Small intestine (tissue), 7 donors: ENCODE measurements around the gene SEMA3B. TPM values are rescaled to one million over a fixed set of nuclear protein-coding genes. Genes with fewer than 3 reads are reported as not detected.
A peak's percentile ranks its signal among the peaks of the same experiment; 100 is the strongest.

Experiments used
- DNase-seq, 2 donors: peaks; one replicate each; pipeline versions ENCODE4 v3.0.0 to v3.0.0-alpha.2; 2013
- FAIRE-seq: peaks from 2 replicates; lab custom pipeline; 2012; peaks lifted over from hg19 to GRCh38; lab: Jason Lieb, UNC
- H3K27ac ChIP-seq, 3 donors: one replicate each; pipeline ENCODE4 v1.5.1; 2013; ENCODE audit warnings: low read length in 2 of 3, mild to moderate bottlenecking in 2 of 3, control low read depth in 1 of 3, inconsistent platforms in 1 of 3, low read depth in 1 of 3, moderate library complexity in 1 of 3
- H3K27me3 ChIP-seq, 3 donors: one replicate each; pipeline ENCODE4 v1.6.1; 2013; ENCODE audit warnings: low read length in 3 of 3, inconsistent platforms in 1 of 3; ENCODE audit not compliant: control insufficient read depth in 3 of 3, insufficient read depth in 3 of 3
- H3K36me3 ChIP-seq, 3 donors: one replicate each; pipeline ENCODE4 v1.6.1; 2013; ENCODE audit warnings: low read length in 3 of 3, inconsistent platforms in 1 of 3, low read depth in 1 of 3, mild to moderate bottlenecking in 1 of 3, moderate library complexity in 1 of 3; ENCODE audit not compliant: control insufficient read depth in 3 of 3, insufficient read depth in 2 of 3
- H3K4me1 ChIP-seq, 3 donors: one replicate each; pipeline ENCODE4 v1.6.1; 2013; ENCODE audit warnings: low read length in 2 of 3, inconsistent platforms in 1 of 3, low read depth in 1 of 3, mild to moderate bottlenecking in 1 of 3, moderate library complexity in 1 of 3; ENCODE audit not compliant: control insufficient read depth in 3 of 3, insufficient read depth in 2 of 3
- H3K4me3 ChIP-seq, 3 donors: one replicate each; pipeline ENCODE4 v1.5.1; 2013; ENCODE audit warnings: low read length in 3 of 3, control low read depth in 1 of 3, inconsistent platforms in 1 of 3, low read depth in 1 of 3, mild to moderate bottlenecking in 1 of 3, moderate library complexity in 1 of 3
- H3K9me3 ChIP-seq, 2 donors: one replicate each; pipeline ENCODE4 v1.6.1; 2013; ENCODE audit warnings: low read depth in 1 of 2, low read length in 1 of 2; ENCODE audit not compliant: control insufficient read depth in 2 of 2, insufficient read depth in 1 of 2
- WGBS, 3 donors: extraction: QIAGEN DNeasy Blood & Tissue Kit; methylation state at CpG; one replicate each; pipeline ENCODE4 v1.1.7; 2013; 5-methylcytosine and 5-hydroxymethylcytosine counted together
- polyA plus RNA-seq, 4 donors: library from polyadenylated mRNA; stranded (reverse) in 3 of 4; unstranded in 1 of 4; fragments of 200-250 nt in 3 of 4; fragments of 120-200 nt in 1 of 4; gene quantifications; one replicate each; pipeline versions ENCODE4 v1.2.1 to v1.2.3, GENCODE V29; 2013
- donor health status: healthy with polysubstance abuse.
- donor health status: control.
- donor health status: control.
- donor health status: Bipolar disorder and iron deficiency.
- donor health status: healthy.

SEMA3B gene
- polyA plus RNA-seq, 4 donors: 39.2 to 204 (median 154) TPM

DNA sequence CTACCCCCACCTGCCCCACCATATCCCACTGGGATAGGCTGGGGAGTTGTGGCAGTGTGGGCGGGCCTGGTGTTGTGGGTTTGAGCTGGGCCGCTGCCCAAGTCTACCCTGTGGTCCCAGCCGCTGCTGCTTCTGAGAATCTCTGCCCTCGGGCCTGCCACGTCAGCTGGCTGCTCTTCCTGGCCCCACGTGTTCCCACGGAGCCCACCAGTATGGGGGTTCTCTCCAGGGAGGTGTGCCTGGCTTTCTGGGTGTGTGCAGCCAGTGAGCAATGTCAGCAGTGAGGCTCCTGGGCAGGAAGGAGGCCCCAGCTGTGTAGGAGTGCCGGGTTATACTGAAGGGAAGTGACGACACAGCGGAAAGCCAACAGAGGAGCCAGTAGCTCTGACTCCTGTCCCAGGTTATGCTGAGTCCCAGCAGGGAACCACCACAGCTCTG is 22.4 kb upstream of the SEMA3B start:
- H3K4me3 ChIP-seq: peak overlapping the region in 1 of 3 donors; percentile 68
- H3K9me3 ChIP-seq: no peaks in the 10 kb centered on the region
- H3K4me1 ChIP-seq: peaks cover 3 to 38% (median 23%) of the 10 kb centered on the region in 3 donors
- peak; percentile 56 to 60 for DNase-seq
- 24 to 35% (median 25%) methylated on average over 10 of the region's 10 CpGs for WGBS, 3 donors
- H3K27me3 ChIP-seq: no peaks in the 10 kb centered on the region
- H3K36me3 ChIP-seq: peaks cover 0 to 84% (median 0%) of the 10 kb centered on the region in 3 donors
- no peak for FAIRE-seq
- peak overlapping the region; percentile 55 to 80 (median 78) for H3K27ac ChIP-seq

DNA sequence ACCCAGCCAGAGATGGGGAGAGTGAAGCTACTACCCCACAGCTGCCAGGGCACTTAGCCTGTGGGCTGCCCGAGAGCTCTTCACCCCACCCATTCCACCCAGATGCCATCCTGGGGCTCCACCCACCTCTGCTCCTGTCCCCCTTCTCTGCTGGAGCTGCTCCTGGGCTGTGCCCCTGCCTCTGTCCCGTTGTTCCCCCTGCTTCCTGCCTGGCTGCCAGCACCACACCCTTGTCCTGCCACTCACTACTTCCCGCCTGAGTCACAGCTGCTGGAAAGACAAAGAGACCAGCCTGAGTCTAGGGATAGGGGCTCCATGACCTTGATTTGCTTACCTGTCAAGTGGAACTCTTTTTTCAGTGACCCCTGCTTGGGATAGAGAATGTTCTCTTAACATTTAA is 20.6 kb upstream of the SEMA3B start:
- Histone ChIP-seq H3K36me3 (peaks cover 0 to 85% (median 4%) of the 10 kb centered on the region in 3 donors), H3K4me1 (peaks cover 5 to 26% (median 8%) of the 10 kb centered on the region in 3 donors), H3K9me3 (no peaks in the 10 kb centered on the region), H3K27me3 (no peaks in the 10 kb centered on the region), H3K27ac (peak overlapping the region; percentile 16 to 70 (median 25)), H3K4me3 (no peak overlapping the region)
- DNase-seq (peak; percentile 39 to 85), FAIRE-seq (no peak)
- 8 to 37% (median 16%) methylated on average over 3 of the region's 3 CpGs for WGBS, 3 donors

DNA sequence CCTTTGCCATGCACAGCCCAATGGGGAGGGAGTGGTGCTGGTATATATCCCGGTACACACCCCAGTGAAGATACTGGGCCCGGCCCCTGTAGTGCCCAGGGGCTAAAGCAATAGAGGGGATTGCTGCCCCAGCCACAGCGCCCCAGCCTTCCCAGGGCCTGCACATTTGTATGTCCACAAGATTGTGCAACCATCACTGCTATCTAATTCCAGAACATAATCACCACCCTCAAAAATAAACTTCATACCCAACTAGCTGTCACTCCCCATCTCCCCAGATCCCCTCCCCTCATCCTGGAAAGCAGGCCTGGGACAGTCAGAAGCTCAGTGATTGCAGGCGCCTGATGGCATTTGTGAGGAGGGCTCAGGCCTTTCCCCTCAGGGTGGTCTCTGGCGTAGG is 19.5 kb upstream of the SEMA3B start:
- FAIRE-seq: no peak
- Histone ChIP-seq H3K9me3 (no peaks in the 10 kb centered on the region), H3K4me1 (peaks cover 5 to 26% (median 7%) of the 10 kb centered on the region in 3 donors), H3K27ac (peak overlapping the region in 1 of 3 donors; percentile 70), H3K36me3 (peaks cover 0 to 86% (median 4%) of the 10 kb centered on the region in 3 donors), H3K4me3 (no peak overlapping the region), H3K27me3 (no peaks in the 10 kb centered on the region)
- no peak for DNase-seq
- WGBS, 3 donors: 94 to 99% (median 94%) methylated on average over 5 of the region's 5 CpGs

DNA sequence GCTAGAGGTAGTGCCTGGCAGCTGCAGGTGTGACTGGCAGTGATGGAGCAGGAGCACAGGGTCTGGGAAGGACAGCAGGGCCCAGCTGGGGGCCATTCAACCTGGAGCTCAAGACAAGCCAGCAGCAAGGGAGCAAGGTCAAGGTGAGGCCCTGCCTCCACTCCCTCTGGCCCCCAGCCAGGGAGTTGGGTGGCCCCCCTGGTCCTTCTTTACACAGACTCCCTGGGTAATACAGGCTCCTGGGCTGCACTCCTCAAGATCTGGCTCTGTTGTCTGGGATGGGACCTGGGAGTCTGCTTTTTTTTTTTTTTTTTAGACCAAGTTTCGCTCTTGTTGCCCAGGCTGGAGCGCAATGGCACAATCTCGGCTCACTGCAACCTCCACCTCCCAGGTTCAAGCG is 18.4 kb upstream of the SEMA3B start:
- Histone ChIP-seq H3K4me1 (peaks cover 5 to 22% (median 6%) of the 10 kb centered on the region in 3 donors), H3K27me3 (no peaks in the 10 kb centered on the region), H3K27ac (no peak overlapping the region), H3K9me3 (no peaks in the 10 kb centered on the region), H3K36me3 (peaks cover 0 to 90% (median 4%) of the 10 kb centered on the region in 3 donors), H3K4me3 (no peak overlapping the region)
- WGBS, 3 donors: 92 to 98% (median 96%) methylated on average over 4 of the region's 4 CpGs
- FAIRE-seq: no peak
- DNase-seq: no peak

DNA sequence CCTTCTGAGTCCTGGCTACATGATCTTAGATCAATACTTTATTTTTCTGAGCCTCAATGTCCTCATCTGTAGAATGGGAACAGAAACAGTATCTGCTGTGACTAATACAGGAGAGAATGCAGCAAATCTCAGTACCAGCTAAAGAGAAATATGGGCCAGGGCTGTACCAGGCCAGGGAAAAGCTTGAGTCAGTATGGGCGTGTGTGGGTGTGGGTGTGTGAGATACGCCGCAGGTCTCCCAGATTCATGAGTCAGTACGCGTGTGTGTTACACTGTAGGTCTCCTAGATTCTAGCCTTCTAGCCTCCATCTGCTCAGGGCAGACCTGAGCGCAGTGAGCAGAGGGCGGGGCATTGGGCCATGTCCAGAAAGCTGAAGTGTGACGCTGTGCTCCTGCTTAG is 17.7 kb upstream of the SEMA3B start:
- H3K9me3 ChIP-seq: no peaks in the 10 kb centered on the region
- DNase-seq (peak in 1 of 2 donors; percentile 92), FAIRE-seq (no peak)
- 23 to 65% (median 38%) methylated on average over 8 of the region's 8 CpGs for WGBS, 3 donors
- no peaks in the 10 kb centered on the region for H3K27me3 ChIP-seq
- H3K27ac ChIP-seq: peak overlapping the region in 2 of 3 donors; percentile 46 to 61
- H3K4me1 ChIP-seq: peaks cover 3 to 15% (median 3%) of the 10 kb centered on the region in 3 donors
- peaks cover under 1 to 97% (median 4%) of the 10 kb centered on the region in 3 donors for H3K36me3 ChIP-seq
- no peak overlapping the region for H3K4me3 ChIP-seq

DNA sequence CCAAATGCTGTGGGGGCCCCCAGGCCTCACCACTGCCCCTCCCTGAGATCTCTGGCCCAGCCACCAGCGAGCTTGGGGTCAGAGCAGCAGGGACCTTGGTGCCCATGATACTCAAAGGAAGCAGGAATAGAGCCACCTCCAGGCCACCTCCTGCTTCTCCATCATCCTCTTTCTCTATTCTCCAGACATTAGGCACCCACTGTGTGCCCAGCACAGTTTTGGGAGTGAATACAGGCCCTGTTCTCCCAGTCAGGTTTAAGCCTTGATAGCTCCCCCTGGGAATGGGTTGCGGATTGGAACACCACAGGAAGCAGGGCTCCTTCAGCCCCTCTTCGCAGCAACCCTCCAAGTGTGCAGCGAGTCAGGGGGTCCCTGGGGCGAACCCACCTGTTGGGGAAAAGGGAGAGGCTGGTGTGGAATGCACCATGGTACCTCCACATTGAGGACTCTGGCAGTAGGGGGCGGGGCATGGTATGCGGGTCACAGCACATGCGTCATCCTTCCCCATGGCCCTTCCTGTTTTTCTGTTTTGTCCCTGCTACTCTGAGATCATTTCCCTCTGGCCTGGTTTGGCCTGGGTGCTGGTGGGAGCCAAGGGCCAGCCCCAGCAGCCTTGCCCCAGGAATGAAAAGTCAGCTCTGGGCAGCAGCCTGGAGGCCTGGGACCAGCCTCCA is 14.2 kb upstream of the SEMA3B start:
- Histone ChIP-seq H3K4me3 (no peak overlapping the region), H3K27me3 (no peaks in the 10 kb centered on the region), H3K9me3 (peaks cover 0 to 14% of the 10 kb centered on the region in 2 donors), H3K36me3 (peaks cover 8 to 98% (median 10%) of the 10 kb centered on the region in 3 donors), H3K27ac (peak overlapping the region in 1 of 3 donors; percentile 75), H3K4me1 (peaks cover 0 to 10% (median 4%) of the 10 kb centered on the region in 3 donors)
- WGBS, 3 donors: 74 to 87% (median 77%) methylated on average over 8 of the region's 8 CpGs
- DNase-seq: no peak
- FAIRE-seq: no peak

DNA sequence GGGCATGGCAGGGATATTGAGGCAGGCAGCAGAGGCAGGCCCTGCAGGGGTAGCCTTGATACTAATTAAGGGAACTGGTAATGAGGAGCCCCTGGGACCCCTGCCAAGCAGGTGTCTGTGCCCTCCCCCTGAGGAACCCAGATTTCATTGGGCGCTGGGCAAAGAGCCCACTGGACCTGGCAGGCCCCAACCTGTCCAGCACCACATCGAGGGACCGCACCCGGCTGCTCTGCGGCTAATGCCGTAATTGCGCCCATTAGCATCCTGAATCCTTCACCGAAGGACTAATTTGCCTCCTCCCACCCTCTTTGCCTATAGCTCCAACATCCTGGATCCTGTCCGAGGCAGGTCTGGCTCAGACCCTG is 13.7 kb upstream of the SEMA3B start:
- H3K9me3 ChIP-seq: peaks cover 0 to 14% of the 10 kb centered on the region in 2 donors
- H3K4me3 ChIP-seq: no peak overlapping the region
- no peaks in the 10 kb centered on the region for H3K27me3 ChIP-seq
- peaks cover 0 to 12% (median 5%) of the 10 kb centered on the region in 3 donors for H3K4me1 ChIP-seq
- H3K36me3 ChIP-seq: peaks cover 8 to 94% (median 10%) of the 10 kb centered on the region in 3 donors
- no peak for FAIRE-seq
- no peak for DNase-seq
- 79 to 88% (median 84%) methylated on average over 9 of the region's 9 CpGs for WGBS, 3 donors
- peak overlapping the region in 1 of 3 donors; percentile 69 for H3K27ac ChIP-seq

DNA sequence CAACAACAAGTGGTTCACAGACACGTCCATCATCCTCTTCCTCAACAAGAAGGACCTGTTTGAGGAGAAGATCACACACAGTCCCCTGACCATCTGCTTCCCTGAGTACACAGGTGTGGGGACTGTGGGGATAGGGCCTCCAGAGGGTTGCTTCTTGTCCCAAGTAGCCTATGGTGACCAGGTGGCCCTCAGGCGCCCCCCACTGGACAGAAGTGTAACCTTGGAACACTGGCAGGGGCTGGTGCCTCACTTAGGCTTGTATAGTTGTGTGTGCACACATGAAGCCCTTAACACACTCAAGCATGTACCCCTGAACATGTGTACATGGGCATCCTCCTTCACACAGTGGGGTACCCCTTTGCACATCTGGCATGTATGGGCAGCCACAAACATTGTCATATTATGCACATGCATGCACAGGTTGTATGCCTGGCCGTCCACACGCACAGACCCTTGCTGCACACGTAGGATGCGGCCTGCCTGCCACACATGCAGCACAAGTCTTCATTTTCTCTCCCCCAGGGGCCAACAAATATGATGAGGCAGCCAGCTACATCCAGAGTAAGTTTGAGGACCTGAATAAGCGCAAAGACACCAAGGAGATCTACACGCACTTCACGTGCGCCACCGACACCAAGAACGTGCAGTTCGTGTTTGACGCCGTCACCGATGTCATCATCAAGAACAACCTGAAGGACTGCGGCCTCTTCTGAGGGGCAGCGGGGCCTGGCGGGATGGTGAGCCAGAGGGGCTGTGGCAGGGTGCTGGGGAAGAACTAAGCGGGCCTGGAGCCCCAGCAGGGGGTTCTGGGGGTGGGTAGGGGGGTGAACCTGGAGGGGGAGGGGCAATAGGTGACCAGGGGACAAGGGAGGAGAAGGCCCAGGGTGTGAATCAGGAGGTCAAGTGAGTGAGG is 11.7 kb upstream of the SEMA3B start:
- no peaks in the 10 kb centered on the region for H3K27me3 ChIP-seq
- H3K4me1 ChIP-seq: peaks cover 0 to 26% (median 4%) of the 10 kb centered on the region in 3 donors
- WGBS, 3 donors: 90 to 93% (median 90%) methylated on average over 20 of the region's 20 CpGs
- H3K36me3 ChIP-seq: peaks cover 8 to 85% (median 10%) of the 10 kb centered on the region in 3 donors
- H3K4me3 ChIP-seq: no peak overlapping the region
- FAIRE-seq: no peak
- H3K9me3 ChIP-seq: peaks cover 0 to 14% of the 10 kb centered on the region in 2 donors
- H3K27ac ChIP-seq: no peak overlapping the region
- peak in 1 of 2 donors; percentile 61 for DNase-seq
